HL-60 (cell line): Measurements from ENCODE around the gene USP53.
"Not testable (repeated sequence)": the region's sequence is repeated elsewhere in the genome, so short reads cannot be mapped to it uniquely, and the experiment has no call there.

Source experiments
- DNase-seq, 2 experiments: peaks; one replicate each; pipeline ENCODE4 v3.0.0-alpha.2; 2010 to 2020; ENCODE audit warnings: low read depth in 1 of 2, low spot score in 1 of 2
- H3K27ac ChIP-seq: fragments of 250-450 bp; sonication (Bioruptor Pico); replicated peaks from 2 replicates; pipeline ENCODE4 v1.5.1; 2020; ENCODE audit warnings: mild to moderate bottlenecking, moderate library complexity
- H3K27me3 ChIP-seq: fragments of 250-450 bp; sonication (Bioruptor Pico); 2 replicates; pipeline ENCODE4 v1.5.1; 2021; ENCODE audit warnings: mild to moderate bottlenecking, moderate library complexity; ENCODE audit not compliant: insufficient read depth, poor library complexity, severe bottlenecking
- H3K4me3 ChIP-seq: replicated peaks from 2 replicates; pipeline ENCODE4 v1.5.1; 2011; ENCODE audit warnings: mild to moderate bottlenecking, control low read depth, low read length; ENCODE audit not compliant: insufficient read depth
- CTCF ChIP-seq: IDR thresholded peaks from one replicate; pipeline ENCODE4 v1.5.1; 2011; ENCODE audit warnings: low read length, control low read depth, inconsistent platforms; ENCODE audit not compliant: insufficient read depth
- GABPA ChIP-seq: IDR thresholded peaks from 2 replicates; pipeline ENCODE4 v1.6.1; 2012; ENCODE audit warnings: low read depth
- POLR2AphosphoS5 ChIP-seq: IDR thresholded peaks from 2 replicates; pipeline ENCODE4 v1.6.1; 2012; ENCODE audit warnings: low read depth
- REST ChIP-seq: IDR thresholded peaks from 2 replicates; pipeline ENCODE4 v1.6.1; 2012; ENCODE audit warnings: low read depth; ENCODE audit not compliant: insufficient replicate concordance
- SPI1 ChIP-seq: IDR thresholded peaks from 2 replicates; pipeline ENCODE4 v1.6.1; 2012; ENCODE audit warnings: low read depth, mild to moderate bottlenecking, borderline replicate concordance

Gene USP53

GRCh38 chr4:119172223-119172622, 40.3 kb upstream of the USP53 start:
- no peak overlapping the region for H3K4me3 ChIP-seq
- no peak for TF ChIP-seq POLR2AphosphoS5
- TF ChIP-seq REST, result no peak
- no peak for TF ChIP-seq SPI1
- TF ChIP-seq GABPA, result no peak
- TF ChIP-seq CTCF, result no peak
- H3K27me3 ChIP-seq, result no peaks in the 10 kb centered on the region
- H3K27ac ChIP-seq, result no peak overlapping the region
- no peak for DNase-seq

- H3K27ac ChIP-seq, DNase-seq, H3K4me3 ChIP-seq, H3K27me3 ChIP-seq: not testable (repeated sequence)
These were observed 38.7 kb upstream of the USP53 start for GRCh38 chr4:119173729-119174361.

- H3K27ac ChIP-seq, result no peak overlapping the region
- no peak for DNase-seq
- H3K27me3 ChIP-seq, result no peaks in the 10 kb centered on the region
- no peak for TF ChIP-seq REST
- no peak overlapping the region for H3K4me3 ChIP-seq
These were observed 33.5 kb upstream of the USP53 start for GRCh38 chr4:119179011-119179410.

GRCh38 chr4:119184128-119184527, 28.4 kb upstream of the USP53 start:
- no peak for TF ChIP-seq REST
- no peak for TF ChIP-seq GABPA
- no peak for TF ChIP-seq CTCF
- no peak for TF ChIP-seq SPI1
- TF ChIP-seq POLR2AphosphoS5, result no peak
- H3K27ac ChIP-seq, result no peak overlapping the region

More at GRCh38 chr4:119184128-119184527, 28.4 kb upstream of the USP53 start:
- Histone ChIP-seq H3K27me3 (no peaks in the 10 kb centered on the region), H3K4me3 (no peak overlapping the region)
- DNase-seq, result no peak
